Measurements from ENCODE around the gene WDCP. TPM values are rescaled to one million over a fixed set of nuclear protein-coding genes. Genes with fewer than 3 reads are reported as not detected.

The WDCP gene
- total RNA-seq, 6 experiments from 2014 or later, result 4.3 to 8.7 (median 5.5) TPM

GRCh38 chr2:24076849-24077534 is 29.8 kb upstream of the WDCP start:
- Histone ChIP-seq H3K4me3 (peak overlapping the region; percentile 69 to 96 (median 87)), H3K9me3 (no peaks in the 10 kb centered on the region), H3K27ac (peak overlapping the region; percentile 56 to 66 (median 63)), H3K4me1 (peaks cover 0 to 9% (median 3%) of the 10 kb centered on the region in 4 donors), H3K36me3 (peaks cover 0 to 4% (median 0%) of the 10 kb centered on the region in 4 donors), H3K27me3 (no peaks in the 10 kb centered on the region)
- no peak for DNase-seq
- no peak for ATAC-seq
- no peak for TF ChIP-seq POLR2A (IDR thresholded peaks at IDR 0.05)
- no peak for TF ChIP-seq CTCF (IDR thresholded peaks at IDR 0.05)
- WGBS (ENCODE audit: insufficient coverage, low coverage, low lambda C conversion rate, missing lambda C conversion rate), result 5% methylated on average over 17 of the region's 41 CpGs
- intact Hi-C loops (cut with DNase I), result no loop called here

DNA sequence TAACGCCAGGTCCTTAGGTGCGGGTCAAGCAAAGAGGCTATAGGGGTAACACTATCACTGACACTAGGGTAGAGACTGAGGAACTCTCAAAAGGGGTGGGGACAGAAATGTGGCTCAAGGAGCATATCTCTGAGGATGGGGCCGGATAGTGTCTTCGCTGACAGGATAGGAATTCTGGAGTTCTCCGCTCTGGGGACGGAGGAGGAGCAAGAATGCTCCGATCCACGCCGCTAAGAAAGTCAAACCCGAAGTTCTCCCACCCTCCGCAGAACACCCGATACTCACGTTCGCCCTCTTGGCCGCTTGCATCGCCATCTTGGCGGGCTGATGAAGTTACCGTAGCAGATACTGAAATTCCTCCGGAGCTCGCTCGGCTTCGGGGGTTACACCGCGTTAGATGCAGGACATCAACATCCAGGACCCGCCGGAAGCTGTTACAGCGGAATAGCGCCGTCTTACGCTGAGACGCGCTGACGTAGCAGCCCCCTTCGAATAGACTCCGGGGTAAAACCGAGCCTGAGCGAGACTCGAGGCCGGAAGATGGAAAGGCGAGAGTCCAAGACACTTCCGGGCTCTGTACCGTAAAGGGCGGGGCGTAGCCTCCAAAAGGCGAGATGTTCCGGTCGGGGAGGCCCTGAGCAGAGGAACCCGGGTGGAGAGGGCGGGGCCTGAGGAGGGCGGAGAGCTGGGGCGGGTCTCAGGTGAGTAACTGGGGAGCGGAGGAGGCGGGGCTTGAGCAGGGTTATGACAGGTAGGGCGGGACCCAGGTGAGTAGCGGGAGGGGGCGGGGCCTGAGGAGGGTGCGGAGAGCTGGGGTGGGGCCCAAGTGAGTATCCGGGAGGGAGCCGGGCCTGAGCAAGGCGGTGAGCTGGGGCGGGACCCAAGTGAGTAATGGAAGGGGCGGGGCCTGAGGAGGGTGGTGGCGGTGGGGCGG is 29.0 kb upstream of the WDCP start, which contains the start of gene SF3B6:
Gene SF3B6, minus strand, starts transcription at position 412 of the 934 bp plus-strand sequence. Its CDS starts 97 bp downstream, at position 315.
- peak; percentile 99 to 100 (median 99) for DNase-seq
- intact Hi-C loops (cut with DNase I), result no loop called here
- no peaks in the 10 kb centered on the region for H3K27me3 ChIP-seq
- peaks cover 0 to 9% (median 3%) of the 10 kb centered on the region in 4 donors for H3K4me1 ChIP-seq
- peak in 2 of 4 donors; percentile 2 to 26 for TF ChIP-seq CTCF (IDR thresholded peaks at IDR 0.05)
- no peak for TF ChIP-seq POLR2A (IDR thresholded peaks at IDR 0.05)
- WGBS (ENCODE audit: insufficient coverage, low coverage, low lambda C conversion rate, missing lambda C conversion rate), result 0% methylated on average over 38 of the region's 64 CpGs
- peak within 1 kb of the TSS; percentile 69 to 96 (median 87) for H3K4me3 ChIP-seq
- H3K27ac ChIP-seq, result peak within 1 kb of the TSS; percentile 63 to 69 (median 66)
- peaks cover 0 to 4% (median 0%) of the 10 kb centered on the region in 4 donors for H3K36me3 ChIP-seq
- no peaks in the 10 kb centered on the region for H3K9me3 ChIP-seq
- peak; percentile 94 to 98 (median 96) for ATAC-seq

GRCh38 chr2:24075259-24075658 is 28.1 kb upstream of the WDCP start:
- Histone ChIP-seq H3K27ac (no peak overlapping the region), H3K36me3 (peaks cover 0 to 4% (median 1%) of the 10 kb centered on the region in 4 donors), H3K4me1 (peaks cover 0 to 9% (median 3%) of the 10 kb centered on the region in 4 donors), H3K9me3 (no peaks in the 10 kb centered on the region), H3K4me3 (peak overlapping the region; percentile 69 to 96 (median 87)), H3K27me3 (no peaks in the 10 kb centered on the region)
- ATAC-seq (no peak), DNase-seq (no peak)
- 58% methylated on average over 5 of the region's 5 CpGs for WGBS (ENCODE audit: insufficient coverage, low coverage, low lambda C conversion rate, missing lambda C conversion rate)
- no peak for TF ChIP-seq CTCF (IDR thresholded peaks at IDR 0.05)
- TF ChIP-seq POLR2A (IDR thresholded peaks at IDR 0.05), result no peak
- intact Hi-C loops (cut with DNase I), result no loop called here

GRCh38 chr2:24073816-24074215 is 26.6 kb upstream of the WDCP start:
- DNase-seq (no peak), ATAC-seq (no peak)
- no peaks in the 10 kb centered on the region for H3K27me3 ChIP-seq
- intact Hi-C loops (cut with DNase I), result no loop called here
- TF ChIP-seq CTCF (IDR thresholded peaks at IDR 0.05), result no peak
- TF ChIP-seq POLR2A (IDR thresholded peaks at IDR 0.05), result no peak
- no peak overlapping the region for H3K27ac ChIP-seq
- 96% methylated on average over 6 of the region's 6 CpGs for WGBS (ENCODE audit: insufficient coverage, low coverage, low lambda C conversion rate, missing lambda C conversion rate)
- no peak overlapping the region for H3K4me3 ChIP-seq
- peaks cover 0 to 9% (median 3%) of the 10 kb centered on the region in 4 donors for H3K4me1 ChIP-seq
- H3K9me3 ChIP-seq, result no peaks in the 10 kb centered on the region
- H3K36me3 ChIP-seq, result peaks cover 0 to 11% (median 3%) of the 10 kb centered on the region in 4 donors

Data from right lobe of liver (tissue), 6 donors.